Spleen (tissue), 11 donors: ENCODE measurements around the gene GNPTG. TPM values are rescaled to one million over a fixed set of nuclear protein-coding genes. Genes with fewer than 3 reads are reported as not detected.

Experiments used
- DNase-seq: peaks from one replicate; pipeline ENCODE4 v3.0.0-alpha.2; 2020
- H3K27ac ChIP-seq, 8 donors: fragments of 200-600 bp; sonication (generic) in 7 of 8; 1 replicate in 4 of 8; 2 replicates in 4 of 8; pipeline versions ENCODE4 v1.5.0 to v1.8.0; 2016 to 2021; ENCODE audit warnings: inconsistent platforms in 4 of 8, mild to moderate bottlenecking in 4 of 8, moderate library complexity in 1 of 8
- H3K27me3 ChIP-seq, 7 donors: fragments of 200-600 bp; sonication (generic) in 6 of 7; replicated peaks in 1 of 7; 1 replicate in 4 of 7; 2 replicates in 3 of 7; pipeline versions ENCODE4 v1.5.0 to v1.8.0; 2016 to 2021; ENCODE audit warnings: inconsistent platforms in 3 of 7, mild to moderate bottlenecking in 1 of 7
- H3K36me3 ChIP-seq, 6 donors: fragments of 200-600 bp; sonication (generic) in 5 of 6; 1 replicate in 4 of 6; 2 replicates in 2 of 6; pipeline versions ENCODE4 v1.5.0 to v1.8.0; 2016 to 2021; ENCODE audit warnings: inconsistent platforms in 2 of 6
- H3K4me1 ChIP-seq, 6 donors: fragments of 200-600 bp; sonication (generic) in 5 of 6; 1 replicate in 3 of 6; 2 replicates in 3 of 6; pipeline versions ENCODE4 v1.5.0 to v1.8.0; 2016 to 2021; ENCODE audit warnings: inconsistent platforms in 3 of 6
- H3K4me3 ChIP-seq, 8 donors: fragments of 200-600 bp; sonication (generic) in 7 of 8; 1 replicate in 4 of 8; 2 replicates in 4 of 8; pipeline versions ENCODE4 v1.5.0 to v1.8.0; 2016 to 2021; ENCODE audit warnings: inconsistent platforms in 4 of 8, mild to moderate bottlenecking in 4 of 8, moderate library complexity in 2 of 8
- H3K9me3 ChIP-seq, 8 donors: fragments of 200-600 bp; sonication (generic) in 7 of 8; 1 replicate in 4 of 8; 2 replicates in 4 of 8; pipeline versions ENCODE4 v1.5.0 to v1.8.0; 2016 to 2021; ENCODE audit warnings: inconsistent platforms in 4 of 8
- POLR2A ChIP-seq, 3 donors: fragments of 450-650 bp; IDR thresholded peaks; one replicate each; pipeline ENCODE4 v1.5.1; 2017; ENCODE audit warnings: antibody characterized with exemption in 3 of 3, mild to moderate bottlenecking in 1 of 3
- POLR2AphosphoS5 ChIP-seq, 3 donors: sonication (generic); formaldehyde crosslinking; IDR thresholded peaks; one replicate each; pipeline ENCODE4 v1.5.1; 2017; ENCODE audit warnings: antibody characterized with exemption in 3 of 3
- WGBS, 5 donors: extraction: QIAGEN DNeasy Blood & Tissue Kit in 3 of 5; methylation state at CpG; one replicate each; pipeline versions ENCODE4 v1.1.5 to v1.1.7; 2013 to 2018; 5-methylcytosine and 5-hydroxymethylcytosine counted together
- intact Hi-C: fragments of 100-400 bp; cut with DNase I; formaldehyde crosslinking; loops from one replicate; pipeline ENCODE4 v1.15.0; 2023; ENCODE audit warnings: low total_unique reads
- polyA plus RNA-seq, 3 donors: library from polyadenylated mRNA; stranded (reverse); fragments of 200-250 nt; gene quantifications; one replicate each; pipeline ENCODE4 v1.2.1, GENCODE V29; 2013
- total RNA-seq, 7 donors: library from RNA; depleted of rRNA in 3 of 7; stranded (reverse); fragments of >200 nt in 3 of 7; fragmentation: NEBNext Ultra II Directional in 4 of 7; extraction: Animal tissue kit (Norgen Biotek cat#: 25700) in 4 of 7; gene quantifications; one replicate each; pipeline versions ENCODE4 v1.1.0 to v1.2.1, GENCODE V29; 2016 to 2021
- TF ChIP-seq, protein P1 (sequence below), 11 experiments: fragments of 200-600 bp in 7 of 11; fragments of 450-650 bp in 4 of 11; sonication (generic) in 4 of 11; IDR thresholded peaks in 8 of 11; conservative IDR thresholded peaks in 3 of 11; 1 replicate in 7 of 11; 2 replicates in 4 of 11; pipeline versions ENCODE4 v1.4.0 to v1.8.0; 2016 to 2021; ENCODE audit warnings: antibody characterized with exemption in 11 of 11, inconsistent platforms in 4 of 11, mild to moderate bottlenecking in 1 of 11
- donor health status: healthy with polysubstance abuse.
- donor health status: DM: no; HTN: no; CAD: no; lungs with moderate emphysema.
- donor health status: DM: no; HTN: no; CAD: no.
- donor health status: Bipolar disorder and iron deficiency.
- donor health status: healthy.
- donor health status: DM: no; HTN: no; CAD: no.
- donor health status: DM: yes; HTN: yes; CAD: no.

GNPTG gene
- total and polyA plus RNA-seq, 10 donors: 55.6 to 80.6 (median 65.4) TPM

DNA sequence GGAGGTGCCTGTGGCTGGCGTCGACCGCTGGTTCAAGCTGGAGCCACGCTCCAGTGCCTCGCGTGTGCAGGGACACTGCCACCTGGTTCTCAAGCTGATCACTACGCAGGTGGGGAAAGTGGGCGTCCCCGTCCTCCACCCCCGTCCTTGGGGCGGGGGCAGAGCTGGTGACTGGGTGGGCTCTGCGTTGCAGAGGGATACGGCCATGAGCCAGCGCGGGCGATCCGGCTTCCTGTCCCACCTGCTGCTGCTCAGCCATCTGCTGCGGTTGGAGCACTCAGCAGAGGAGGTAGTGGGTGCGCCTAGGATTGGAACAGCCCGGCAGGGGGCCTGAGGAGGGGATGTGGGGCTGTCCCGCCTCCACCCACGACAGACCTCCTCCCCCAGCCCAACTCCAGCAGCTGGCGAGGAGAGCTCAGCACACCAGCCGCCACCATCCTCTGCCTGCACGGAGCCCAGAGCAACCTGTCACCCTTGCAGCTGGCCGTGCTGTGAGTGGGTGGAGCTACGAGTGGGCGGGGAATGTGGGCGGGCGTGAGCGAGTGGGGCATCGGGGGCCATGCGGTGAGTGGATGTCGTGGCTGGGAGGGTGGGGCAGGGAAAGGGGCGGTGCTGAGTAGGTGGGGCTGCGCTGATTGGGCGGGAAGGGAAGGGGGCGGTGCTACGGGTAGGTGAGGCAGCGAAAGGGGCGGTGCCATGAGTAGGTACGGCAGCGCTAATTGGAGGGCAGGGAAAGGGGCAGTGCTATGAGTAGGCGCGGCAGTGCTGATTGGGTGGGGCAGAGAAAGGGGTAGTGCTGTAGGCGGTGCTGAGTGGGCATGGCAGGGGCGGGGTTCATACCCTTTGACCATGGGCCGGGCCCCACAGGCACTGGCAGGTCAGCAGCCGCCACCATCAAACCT lies 9.0 kb upstream of the GNPTG start:
- H3K4me1 ChIP-seq: peaks cover 4 to 39% (median 26%) of the 10 kb centered on the region in 6 donors
- peaks cover 0 to 9% (median 0%) of the 10 kb centered on the region in 7 donors for H3K27me3 ChIP-seq
- TF ChIP-seq, protein P1, sequence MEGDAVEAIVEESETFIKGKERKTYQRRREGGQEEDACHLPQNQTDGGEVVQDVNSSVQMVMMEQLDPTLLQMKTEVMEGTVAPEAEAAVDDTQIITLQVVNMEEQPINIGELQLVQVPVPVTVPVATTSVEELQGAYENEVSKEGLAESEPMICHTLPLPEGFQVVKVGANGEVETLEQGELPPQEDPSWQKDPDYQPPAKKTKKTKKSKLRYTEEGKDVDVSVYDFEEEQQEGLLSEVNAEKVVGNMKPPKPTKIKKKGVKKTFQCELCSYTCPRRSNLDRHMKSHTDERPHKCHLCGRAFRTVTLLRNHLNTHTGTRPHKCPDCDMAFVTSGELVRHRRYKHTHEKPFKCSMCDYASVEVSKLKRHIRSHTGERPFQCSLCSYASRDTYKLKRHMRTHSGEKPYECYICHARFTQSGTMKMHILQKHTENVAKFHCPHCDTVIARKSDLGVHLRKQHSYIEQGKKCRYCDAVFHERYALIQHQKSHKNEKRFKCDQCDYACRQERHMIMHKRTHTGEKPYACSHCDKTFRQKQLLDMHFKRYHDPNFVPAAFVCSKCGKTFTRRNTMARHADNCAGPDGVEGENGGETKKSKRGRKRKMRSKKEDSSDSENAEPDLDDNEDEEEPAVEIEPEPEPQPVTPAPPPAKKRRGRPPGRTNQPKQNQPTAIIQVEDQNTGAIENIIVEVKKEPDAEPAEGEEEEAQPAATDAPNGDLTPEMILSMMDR (IDR thresholded peaks at IDR 0.05 in 8 of 11, conservative IDR thresholded peaks at IDR 0.05 in 3 of 11): peak in 3 of 11 experiments; percentile 30 to 39 (median 34)
- TF ChIP-seq POLR2A (IDR thresholded peaks at IDR 0.05) (no peak), POLR2AphosphoS5 (IDR thresholded peaks at IDR 0.05) (peak; percentile 26 to 75 (median 68))
- H3K4me3 ChIP-seq: peak overlapping the region in 7 of 8 donors; percentile 12 to 69 (median 38)
- H3K36me3 ChIP-seq: peaks cover 0 to 8% (median 5%) of the 10 kb centered on the region in 6 donors
- 3 to 7% (median 4%) methylated on average over 34 to 49 of the region's 49 CpGs for WGBS, 5 donors
- peak overlapping the region in 5 of 8 donors; percentile 16 to 79 (median 57) for H3K27ac ChIP-seq
- no peaks in the 10 kb centered on the region for H3K9me3 ChIP-seq
- intact Hi-C loops: no loop called here
- peak; percentile 98 for DNase-seq

DNA sequence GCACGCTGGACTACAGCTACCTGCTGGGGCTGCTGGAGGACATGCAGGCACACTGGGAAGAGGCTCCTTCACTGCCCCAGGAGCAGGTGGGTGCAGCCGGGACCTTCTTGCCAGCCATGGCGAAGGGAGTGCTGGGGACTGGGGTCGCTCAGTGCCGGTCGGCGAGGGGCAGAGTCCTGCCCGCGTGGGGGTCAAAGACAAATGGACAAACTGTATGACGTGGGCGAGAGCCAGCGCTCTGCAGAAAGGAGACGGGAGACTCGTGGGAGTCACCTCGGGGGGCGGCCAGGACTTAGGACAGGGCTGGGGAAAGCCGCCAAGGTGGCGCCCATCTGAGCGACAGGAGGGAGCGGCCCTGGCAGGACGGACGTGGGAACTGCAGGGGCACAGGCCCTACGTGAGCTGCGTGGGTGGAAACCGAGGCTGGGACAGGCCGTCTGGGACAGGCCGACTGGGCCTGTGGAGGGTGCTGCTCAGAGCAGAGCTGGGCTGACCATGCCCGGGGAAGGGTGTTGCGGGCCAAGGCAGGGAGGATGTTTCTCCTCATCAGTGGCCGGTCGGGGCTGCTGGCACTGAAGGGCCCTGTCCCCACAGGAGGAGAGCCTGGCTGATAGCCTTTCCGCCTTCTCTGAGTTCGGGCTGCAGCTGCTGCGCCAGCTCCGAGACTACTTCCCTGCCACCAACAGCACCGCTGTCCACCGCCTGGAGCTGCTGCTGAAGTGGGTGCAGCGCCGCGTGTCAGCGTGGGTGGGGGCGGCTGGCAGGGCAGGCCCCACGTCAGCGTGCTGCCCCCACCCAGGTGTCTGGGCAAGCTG lies 8.1 kb upstream of the GNPTG start:
- intact Hi-C loops: no loop called here
- TF ChIP-seq, protein P1 (IDR thresholded peaks at IDR 0.05 in 8 of 11, conservative IDR thresholded peaks at IDR 0.05 in 3 of 11): no peak
- TF ChIP-seq POLR2A (IDR thresholded peaks at IDR 0.05) (no peak), POLR2AphosphoS5 (IDR thresholded peaks at IDR 0.05) (no peak)
- no peak for DNase-seq
- peaks cover 0 to 16% (median 13%) of the 10 kb centered on the region in 6 donors for H3K36me3 ChIP-seq
- 54 to 65% (median 58%) methylated on average over 27 to 44 of the region's 44 CpGs for WGBS, 5 donors
- no peaks in the 10 kb centered on the region for H3K9me3 ChIP-seq
- H3K27me3 ChIP-seq: peaks cover 0 to under 1% (median 0%) of the 10 kb centered on the region in 7 donors
- H3K4me3 ChIP-seq: peak overlapping the region in 5 of 8 donors; percentile 13 to 69 (median 38)
- H3K4me1 ChIP-seq: peaks cover 4 to 37% (median 24%) of the 10 kb centered on the region in 6 donors
- H3K27ac ChIP-seq: peak overlapping the region in 3 of 8 donors; percentile 18 to 79 (median 63)

DNA sequence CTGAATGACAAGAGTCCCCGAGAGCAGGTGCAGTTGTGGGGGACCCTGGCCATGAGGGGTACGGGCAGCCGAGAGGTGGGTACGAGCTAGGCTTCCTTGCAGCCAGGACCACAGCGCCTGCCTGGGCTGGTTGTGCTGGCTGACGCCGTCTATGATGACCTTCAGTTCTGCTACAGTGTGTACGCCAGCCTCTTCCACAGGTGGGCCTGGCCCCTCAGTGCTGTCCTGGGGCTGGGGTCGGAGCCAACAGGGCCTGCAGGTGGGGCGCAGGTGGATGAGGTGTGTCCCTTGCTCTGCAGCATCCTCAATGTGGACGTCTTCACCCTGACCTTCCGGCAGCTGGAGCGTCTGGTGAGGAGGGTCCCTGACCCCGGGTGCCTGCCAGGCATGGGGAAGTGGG lies 7.2 kb upstream of the GNPTG start:
- TF ChIP-seq POLR2A (IDR thresholded peaks at IDR 0.05) (no peak), POLR2AphosphoS5 (IDR thresholded peaks at IDR 0.05) (no peak)
- TF ChIP-seq, protein P1 (IDR thresholded peaks at IDR 0.05 in 8 of 11, conservative IDR thresholded peaks at IDR 0.05 in 3 of 11): no peak
- H3K9me3 ChIP-seq: no peaks in the 10 kb centered on the region
- peaks cover 0 to 25% (median 22%) of the 10 kb centered on the region in 6 donors for H3K36me3 ChIP-seq
- intact Hi-C loops: no loop called here
- no peak for DNase-seq
- 86 to 92% (median 90%) methylated on average over 5 to 14 of the region's 14 CpGs for WGBS, 5 donors
- H3K27me3 ChIP-seq: no peaks in the 10 kb centered on the region
- H3K4me1 ChIP-seq: peaks cover 4 to 38% (median 24%) of the 10 kb centered on the region in 6 donors
- H3K27ac ChIP-seq: no peak overlapping the region
- no peak overlapping the region for H3K4me3 ChIP-seq
